Body of pancreas (tissue), 4 donors: ENCODE measurements around the gene LRP1.

Source experiments
- POLR2A ChIP-seq, 3 donors: fragments of 450-650 bp; IDR thresholded peaks; one replicate each; pipeline ENCODE4 v1.6.1; 2016; ENCODE audit warnings: antibody characterized with exemption in 3 of 3, mild to moderate bottlenecking in 2 of 3
- TF ChIP-seq, protein P1 (sequence below), 7 experiments: fragments of 450-650 bp in 4 of 7; fragments of 200-600 bp in 3 of 7; sonication (generic) in 3 of 7; IDR thresholded peaks; one replicate each; pipeline ENCODE4 v1.5.1; 2016 to 2019; ENCODE audit warnings: antibody characterized with exemption in 7 of 7

DNA sequence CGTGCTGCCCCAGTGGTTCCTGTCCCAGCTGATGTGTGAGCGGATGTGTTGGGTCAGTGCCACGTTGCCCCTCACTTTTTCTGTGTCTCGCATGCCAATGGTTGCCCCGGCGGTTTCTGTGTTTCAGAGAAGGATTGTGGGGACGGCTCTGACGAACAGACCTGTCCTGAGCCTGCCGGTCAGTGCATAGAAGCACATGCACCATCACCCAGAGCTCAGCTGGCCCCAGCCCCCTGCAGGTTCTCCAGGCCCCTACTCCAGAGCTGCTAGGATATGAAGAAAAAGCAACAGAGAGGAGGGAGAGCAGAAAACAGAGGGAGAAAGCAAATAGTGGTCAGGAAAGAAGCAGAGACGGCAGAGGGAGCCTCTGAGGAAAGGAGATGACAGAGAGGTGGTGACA is 39.8 kb downstream of the LRP1 start:
- TF ChIP-seq, protein P1, sequence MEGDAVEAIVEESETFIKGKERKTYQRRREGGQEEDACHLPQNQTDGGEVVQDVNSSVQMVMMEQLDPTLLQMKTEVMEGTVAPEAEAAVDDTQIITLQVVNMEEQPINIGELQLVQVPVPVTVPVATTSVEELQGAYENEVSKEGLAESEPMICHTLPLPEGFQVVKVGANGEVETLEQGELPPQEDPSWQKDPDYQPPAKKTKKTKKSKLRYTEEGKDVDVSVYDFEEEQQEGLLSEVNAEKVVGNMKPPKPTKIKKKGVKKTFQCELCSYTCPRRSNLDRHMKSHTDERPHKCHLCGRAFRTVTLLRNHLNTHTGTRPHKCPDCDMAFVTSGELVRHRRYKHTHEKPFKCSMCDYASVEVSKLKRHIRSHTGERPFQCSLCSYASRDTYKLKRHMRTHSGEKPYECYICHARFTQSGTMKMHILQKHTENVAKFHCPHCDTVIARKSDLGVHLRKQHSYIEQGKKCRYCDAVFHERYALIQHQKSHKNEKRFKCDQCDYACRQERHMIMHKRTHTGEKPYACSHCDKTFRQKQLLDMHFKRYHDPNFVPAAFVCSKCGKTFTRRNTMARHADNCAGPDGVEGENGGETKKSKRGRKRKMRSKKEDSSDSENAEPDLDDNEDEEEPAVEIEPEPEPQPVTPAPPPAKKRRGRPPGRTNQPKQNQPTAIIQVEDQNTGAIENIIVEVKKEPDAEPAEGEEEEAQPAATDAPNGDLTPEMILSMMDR (IDR thresholded peaks at IDR 0.05): no peak
- TF ChIP-seq POLR2A (IDR thresholded peaks at IDR 0.05): no peak
